NCI-H2196 (cell line): ENCODE measurements around the gene EPX.
"Not testable (repeated sequence)": the region's sequence is repeated elsewhere in the genome, so short reads cannot be mapped to it uniquely, and the experiment has no call there.

ENCODE experiments used
- DNase-seq: peaks from one replicate; lab custom pipeline; 2025; ENCODE audit not compliant: unreplicated experiment; lab: John Stamatoyannopoulos, UW

EPX gene, protein sequence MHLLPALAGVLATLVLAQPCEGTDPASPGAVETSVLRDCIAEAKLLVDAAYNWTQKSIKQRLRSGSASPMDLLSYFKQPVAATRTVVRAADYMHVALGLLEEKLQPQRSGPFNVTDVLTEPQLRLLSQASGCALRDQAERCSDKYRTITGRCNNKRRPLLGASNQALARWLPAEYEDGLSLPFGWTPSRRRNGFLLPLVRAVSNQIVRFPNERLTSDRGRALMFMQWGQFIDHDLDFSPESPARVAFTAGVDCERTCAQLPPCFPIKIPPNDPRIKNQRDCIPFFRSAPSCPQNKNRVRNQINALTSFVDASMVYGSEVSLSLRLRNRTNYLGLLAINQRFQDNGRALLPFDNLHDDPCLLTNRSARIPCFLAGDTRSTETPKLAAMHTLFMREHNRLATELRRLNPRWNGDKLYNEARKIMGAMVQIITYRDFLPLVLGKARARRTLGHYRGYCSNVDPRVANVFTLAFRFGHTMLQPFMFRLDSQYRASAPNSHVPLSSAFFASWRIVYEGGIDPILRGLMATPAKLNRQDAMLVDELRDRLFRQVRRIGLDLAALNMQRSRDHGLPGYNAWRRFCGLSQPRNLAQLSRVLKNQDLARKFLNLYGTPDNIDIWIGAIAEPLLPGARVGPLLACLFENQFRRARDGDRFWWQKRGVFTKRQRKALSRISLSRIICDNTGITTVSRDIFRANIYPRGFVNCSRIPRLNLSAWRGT

DNA sequence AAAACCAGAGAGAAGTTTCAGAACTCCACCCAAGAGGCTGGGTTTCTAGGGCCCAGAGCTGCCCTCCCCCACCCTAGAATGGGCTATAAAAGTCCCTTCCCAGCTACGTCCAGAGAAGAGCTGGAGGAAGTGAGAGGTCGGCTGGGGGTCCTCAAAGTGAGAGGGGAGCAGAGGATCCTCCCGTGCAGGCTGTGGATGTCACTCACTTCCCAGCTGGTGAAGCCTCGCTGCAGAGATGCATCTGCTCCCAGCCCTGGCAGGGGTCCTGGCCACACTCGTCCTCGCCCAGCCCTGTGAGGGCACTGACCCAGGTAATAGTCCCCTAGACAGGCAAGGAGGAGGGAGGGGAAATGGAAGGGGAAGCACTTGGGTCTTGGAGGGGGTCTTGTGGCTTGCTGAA is at the start of gene EPX:
TSS of gene EPX (plus strand) at position 115 of the 400 bp plus-strand sequence. CDS start at position 236, 121 bp downstream.
- DNase-seq: no peak

GRCh38 chr17:58143335-58143734 is 49.2 kb upstream of the EPX start:
- not testable (repeated sequence) for DNase-seq

DNA sequence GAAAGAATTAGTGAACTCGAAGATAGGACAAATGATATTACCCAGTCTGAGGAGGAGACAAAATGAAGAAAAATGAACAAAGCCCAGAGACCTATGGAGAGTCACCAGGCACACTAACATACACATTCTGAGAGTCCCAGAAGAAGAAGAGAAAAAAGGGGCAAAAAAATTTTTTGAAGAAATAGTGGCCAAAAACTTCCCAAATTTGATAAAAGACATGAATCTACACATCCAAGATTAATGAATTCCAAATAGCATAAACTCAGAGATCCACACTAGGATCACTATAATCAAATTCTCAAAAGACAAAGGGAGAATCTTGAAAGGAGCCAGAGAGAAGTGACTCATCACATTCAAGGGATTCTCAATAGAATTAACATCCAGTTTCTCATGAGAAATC is 47.7 kb upstream of the EPX start:
- DNase-seq: no peak

DNA sequence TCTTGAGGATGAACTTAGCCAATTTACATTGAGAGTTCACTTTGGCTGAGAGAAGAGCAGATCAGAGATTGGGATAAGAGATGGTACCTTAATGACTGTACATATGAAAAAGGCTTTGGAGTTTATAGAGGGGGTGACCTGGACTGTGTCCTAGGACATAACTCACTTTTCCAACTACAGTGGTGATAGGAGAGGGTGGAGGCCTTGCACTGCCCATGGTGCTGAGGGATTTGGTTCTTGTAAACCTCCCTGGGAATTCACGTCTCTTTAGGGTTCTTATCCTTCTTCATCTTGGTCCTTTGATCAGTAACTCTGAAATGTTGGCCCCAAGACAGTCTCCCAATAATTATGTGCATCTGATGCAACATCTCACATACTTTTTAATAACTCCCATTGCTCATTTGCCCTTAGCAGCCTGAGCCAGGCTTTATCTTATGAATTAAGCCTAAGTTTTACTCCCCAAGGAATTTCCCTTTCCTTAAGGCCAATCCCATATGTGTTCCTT is 44.5 kb upstream of the EPX start, which contains the start of gene OR4D1:
TSS of gene OR4D1 (plus strand) at position 455 of the 505 bp plus-strand sequence. CDS start 6,770 bp downstream, outside the sequence.
- no peak for DNase-seq

DNA sequence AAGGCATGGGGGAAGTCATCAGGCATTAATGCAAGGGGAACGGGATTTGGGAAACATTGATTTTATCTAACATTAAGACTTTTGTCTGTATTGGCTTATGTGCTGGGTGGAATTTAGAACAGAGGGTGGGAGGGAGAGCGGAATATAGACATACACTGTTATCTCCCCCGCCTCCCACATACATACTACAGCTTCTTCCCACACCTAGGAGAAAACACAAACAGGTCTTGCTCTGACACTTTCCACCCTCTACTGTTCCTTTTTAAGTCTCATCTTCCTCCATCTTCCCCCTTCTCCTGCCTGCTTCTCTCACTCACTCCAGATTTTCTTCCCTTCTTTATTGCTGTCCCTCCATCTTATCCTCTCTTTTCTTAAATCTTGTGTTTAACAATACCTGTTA is 43.9 kb upstream of the EPX start:
- no peak for DNase-seq

- no peak for DNase-seq
These were observed 42.1 kb upstream of the EPX start for GRCh38 chr17:58150394-58150793.

- DNase-seq: no peak
These were observed 39.5 kb upstream of the EPX start for GRCh38 chr17:58153046-58153445.

GRCh38 chr17:58153671-58154070 is 38.9 kb upstream of the EPX start:
- DNase-seq: no peak

DNA sequence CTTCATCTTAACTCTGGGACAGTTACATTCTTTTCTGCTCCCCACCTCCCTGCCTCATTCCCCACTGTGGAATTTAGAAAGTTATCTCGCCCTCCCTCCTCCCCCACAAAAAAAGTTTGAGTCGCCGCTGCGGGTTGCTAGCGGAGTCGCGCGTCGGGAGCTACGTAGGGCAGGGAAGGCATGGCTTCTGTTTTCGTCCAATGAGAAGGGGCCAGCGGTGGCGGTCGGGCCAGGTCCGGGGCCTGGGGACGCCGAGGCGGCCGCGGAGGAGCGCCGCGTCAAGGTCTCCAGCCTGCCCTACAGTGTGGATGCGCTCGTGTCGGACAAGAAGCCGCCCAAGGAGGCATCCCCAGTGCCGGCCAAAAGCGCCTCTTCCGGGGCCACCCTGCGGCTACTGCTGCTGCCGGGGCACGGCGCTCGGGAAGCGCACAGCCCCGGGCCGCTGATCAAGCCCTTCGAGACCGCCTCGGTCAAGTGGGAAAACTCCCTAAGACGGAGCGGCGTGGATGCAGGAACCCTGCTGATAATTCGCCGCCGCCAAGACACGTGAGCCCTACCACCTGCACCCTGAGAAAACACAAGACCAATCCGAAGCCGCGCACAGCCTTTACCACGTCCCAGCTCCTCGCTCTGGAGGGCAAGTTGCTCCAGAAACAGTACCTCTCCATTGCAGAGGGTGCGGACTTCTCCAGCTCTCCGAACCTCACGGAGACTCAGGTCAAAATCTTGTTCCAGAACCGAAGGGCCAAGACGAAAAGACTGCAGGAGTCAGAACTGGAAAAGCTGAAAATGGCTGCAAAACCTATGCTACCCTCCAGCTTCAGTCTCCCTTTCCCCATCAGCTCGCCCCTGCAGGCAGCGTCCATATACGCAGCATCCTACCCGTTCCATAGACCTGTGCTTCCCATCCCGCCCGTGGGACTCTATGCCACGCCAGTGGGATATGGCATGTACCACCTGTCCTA is 35.4 kb upstream of the EPX start:
- DNase-seq: no peak

- DNase-seq: no peak
These were observed 34.3 kb upstream of the EPX start for GRCh38 chr17:58158181-58158580.

GRCh38 chr17:58161566-58161965 is 31.0 kb upstream of the EPX start:
- DNase-seq: no peak

DNA sequence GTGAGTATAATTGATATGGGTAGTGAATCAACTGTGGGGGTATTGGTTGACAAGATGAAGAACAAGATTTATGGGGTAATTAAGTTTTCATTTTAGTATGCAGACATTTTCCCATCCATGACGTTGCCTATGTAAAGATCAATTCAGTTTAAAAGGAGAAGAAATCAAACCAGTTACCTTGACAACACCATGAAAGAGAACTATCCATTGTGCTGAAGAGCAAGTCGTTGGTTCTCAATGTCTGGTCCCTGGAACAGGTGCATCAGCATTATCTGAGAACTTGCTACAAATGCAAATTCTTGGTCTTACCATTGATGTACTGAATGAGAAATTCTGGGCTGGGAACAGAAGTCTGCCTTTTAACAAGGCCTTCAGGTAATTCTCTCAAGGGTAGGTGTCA is 26.5 kb upstream of the EPX start:
- DNase-seq: no peak

GRCh38 chr17:58166682-58167081 is 25.8 kb upstream of the EPX start, which contains the start of gene OR4D2:
TSS of gene OR4D2 (plus strand) at chr17:58166982. CDS start at chr17:58169656, 2,674 bp downstream.
- DNase-seq: no peak

DNA sequence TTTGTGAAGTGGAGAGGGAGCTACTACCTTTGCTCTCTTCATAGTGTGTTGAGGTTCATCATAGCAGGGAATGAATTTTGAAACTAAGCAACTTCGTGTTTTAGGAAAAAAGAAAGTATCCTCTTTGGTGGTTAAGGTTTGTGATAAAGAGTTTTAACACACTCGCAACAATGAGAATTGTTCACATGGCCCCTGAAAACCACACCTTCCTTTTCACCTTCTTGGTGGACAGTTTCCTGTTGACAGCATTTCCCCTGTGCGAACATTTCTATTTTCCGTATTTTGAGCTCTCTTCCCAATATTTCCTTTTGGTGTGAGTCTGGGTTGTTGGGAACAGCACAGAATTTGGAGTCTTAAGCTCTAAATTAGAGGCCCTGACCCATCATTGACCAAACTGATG is 21.9 kb upstream of the EPX start:
- DNase-seq: no peak

- DNase-seq: peak; percentile 46
These were observed 20.0 kb upstream of the EPX start for GRCh38 chr17:58172369-58173071.

DNA sequence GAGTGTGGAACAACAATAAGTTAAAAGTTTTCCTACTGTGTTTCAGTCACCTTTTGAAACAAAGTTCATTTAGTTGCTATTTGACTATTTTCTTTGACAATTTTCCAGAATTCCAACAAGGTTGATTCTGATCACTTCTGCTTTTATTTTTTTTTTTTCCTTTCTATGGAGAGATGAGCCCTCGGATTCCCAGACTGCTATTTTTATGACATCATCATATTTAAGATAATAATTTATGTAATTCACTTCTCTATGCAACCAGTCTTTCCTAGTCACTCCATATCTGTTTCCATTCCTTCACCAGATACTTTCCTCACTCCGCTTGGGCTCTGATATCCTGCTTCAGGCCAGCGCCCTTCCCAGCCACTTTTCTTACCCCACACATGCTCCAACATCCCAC is 17.7 kb upstream of the EPX start:
- DNase-seq: no peak

- no peak for DNase-seq
These were observed 16.3 kb upstream of the EPX start for GRCh38 chr17:58176200-58176599.

DNA sequence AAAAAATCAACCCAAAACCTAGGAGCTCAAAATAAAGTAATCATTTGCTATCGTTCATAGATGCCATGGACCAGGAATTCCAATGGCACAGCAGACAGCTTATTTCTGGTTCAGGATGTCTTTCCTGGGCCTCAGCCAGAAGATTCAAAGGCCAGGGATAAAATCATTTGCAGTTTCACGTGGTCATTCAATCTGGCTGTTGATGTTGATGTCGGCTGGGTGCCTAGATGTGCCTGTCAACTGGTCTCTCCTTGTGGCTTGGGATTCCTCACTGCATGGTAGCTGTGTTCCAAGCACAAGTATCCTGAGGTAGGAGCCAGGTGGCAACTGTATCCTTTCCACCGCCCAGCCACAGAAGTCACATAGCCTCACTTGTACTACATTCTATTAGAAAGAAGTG is 10.7 kb upstream of the EPX start:
- no peak for DNase-seq

- no peak for DNase-seq
These were observed 9.0 kb upstream of the EPX start for GRCh38 chr17:58183514-58183913.

GRCh38 chr17:58184308-58184985 is 8.1 kb upstream of the EPX start:
- DNase-seq: no peak
